Measurements from ENCODE around the gene AKTIP.

The AKTIP gene

GRCh38 chr16:53449816-53450517, 53.0 kb downstream of the AKTIP start:
- TF ChIP-seq FOXP2 (optimal IDR thresholded peaks at IDR 0.05; ENCODE audit: borderline replicate concordance, extremely low read depth, extremely low read length, insufficient read depth) (no peak), SIN3A (IDR thresholded peaks at IDR 0.05; ENCODE audit: borderline replicate concordance, insufficient read depth, low read length) (no peak), REST (IDR thresholded peaks at IDR 0.05; ENCODE audit: insufficient read depth in 1 of 2, low read depth in 2 of 2, low read length in 2 of 2) (no peak), POLR2AphosphoS5 (IDR thresholded peaks at IDR 0.05; ENCODE audit: low read depth, low read length) (no peak), TAF1 (IDR thresholded peaks at IDR 0.05; ENCODE audit: borderline replicate concordance, insufficient read depth, low read length) (no peak)

- TF ChIP-seq SIN3A (IDR thresholded peaks at IDR 0.05; ENCODE audit: borderline replicate concordance, insufficient read depth, low read length), result no peak
- TF ChIP-seq TAF1 (IDR thresholded peaks at IDR 0.05; ENCODE audit: borderline replicate concordance, insufficient read depth, low read length), result no peak
- TF ChIP-seq REST (IDR thresholded peaks at IDR 0.05; ENCODE audit: insufficient read depth in 1 of 2, low read depth in 2 of 2, low read length in 2 of 2), result no peak
- no peak for TF ChIP-seq FOXP2 (optimal IDR thresholded peaks at IDR 0.05; ENCODE audit: borderline replicate concordance, extremely low read depth, extremely low read length, insufficient read depth)
- TF ChIP-seq POLR2AphosphoS5 (IDR thresholded peaks at IDR 0.05; ENCODE audit: low read depth, low read length), result no peak
These were observed 56.9 kb downstream of the AKTIP start for GRCh38 chr16:53446090-53446489.

- TF ChIP-seq FOXP2 (optimal IDR thresholded peaks at IDR 0.05; ENCODE audit: borderline replicate concordance, extremely low read depth, extremely low read length, insufficient read depth) (no peak), SIN3A (IDR thresholded peaks at IDR 0.05; ENCODE audit: borderline replicate concordance, insufficient read depth, low read length) (no peak), TAF1 (IDR thresholded peaks at IDR 0.05; ENCODE audit: borderline replicate concordance, insufficient read depth, low read length) (no peak), REST (IDR thresholded peaks at IDR 0.05; ENCODE audit: insufficient read depth in 1 of 2, low read depth in 2 of 2, low read length in 2 of 2) (no peak), POLR2AphosphoS5 (IDR thresholded peaks at IDR 0.05; ENCODE audit: low read depth, low read length) (no peak)
These were observed 57.5 kb downstream of the AKTIP start for GRCh38 chr16:53445534-53445933.

All from PFSK-1 (cell line).